Upper lobe of left lung (tissue), 6 donors: Measurements from ENCODE around the gene UNC45B. TPM values are rescaled to one million over a fixed set of nuclear protein-coding genes. Genes with fewer than 3 reads are reported as not detected.
"Not testable (repeated sequence)": the region's sequence is repeated elsewhere in the genome, so short reads cannot be mapped to it uniquely, and the experiment has no call there.

Experiments used
- ATAC-seq, 2 donors: fragments of 200-7000 bp; cut with Tn5 transposase; one replicate each; pipeline ENCODE4 v1.9.1; 2022; ENCODE audit warnings: mild to moderate bottlenecking in 2 of 2, moderate library complexity in 2 of 2; ENCODE audit not compliant: low FRiP score in 2 of 2
- DNase-seq, 2 donors: peaks; one replicate each; pipeline ENCODE4 v3.0.0-alpha.2; 2019 to 2020
- H3K27ac ChIP-seq, 4 donors: fragments of 200-600 bp; sonication (generic); one replicate each; pipeline ENCODE4 v1.5.1; 2016 to 2019
- H3K27me3 ChIP-seq, 4 donors: fragments of 200-600 bp; sonication (generic); one replicate each; pipeline ENCODE4 v1.5.1; 2017 to 2019
- H3K36me3 ChIP-seq, 4 donors: fragments of 200-600 bp; sonication (generic); one replicate each; pipeline ENCODE4 v1.5.1; 2016 to 2019
- H3K4me1 ChIP-seq, 4 donors: fragments of 200-600 bp; sonication (generic); one replicate each; pipeline ENCODE4 v1.5.1; 2018 to 2019
- H3K4me3 ChIP-seq, 4 donors: fragments of 200-600 bp; sonication (generic); one replicate each; pipeline ENCODE4 v1.5.1; 2017 to 2019; ENCODE audit warnings: mild to moderate bottlenecking in 2 of 4, moderate library complexity in 1 of 4
- H3K9me3 ChIP-seq, 4 donors: fragments of 200-600 bp; sonication (generic); one replicate each; pipeline ENCODE4 v1.5.1; 2018 to 2019
- CTCF ChIP-seq, 6 experiments: fragments of 450-650 bp in 4 of 6; fragments of 200-600 bp in 2 of 6; sonication (generic) in 2 of 6; IDR thresholded peaks; one replicate each; pipeline ENCODE4 v1.5.1; 2016 to 2019; ENCODE audit warnings: antibody characterized with exemption in 6 of 6
- EP300 ChIP-seq, 4 donors: sonication (generic); formaldehyde crosslinking; IDR thresholded peaks; one replicate each; pipeline ENCODE4 v1.5.1; 2017; ENCODE audit warnings: antibody characterized with exemption in 4 of 4, control low read depth in 2 of 4
- POLR2A ChIP-seq, 4 donors: fragments of 450-650 bp; IDR thresholded peaks; one replicate each; pipeline ENCODE4 v1.5.1; 2016 to 2017; ENCODE audit warnings: antibody characterized with exemption in 4 of 4, mild to moderate bottlenecking in 2 of 4
- POLR2AphosphoS5 ChIP-seq, 2 donors: sonication (generic); formaldehyde crosslinking; IDR thresholded peaks; one replicate each; pipeline ENCODE4 v1.5.1; 2017; ENCODE audit warnings: antibody characterized with exemption in 2 of 2
- whole genome bisulfite sequencing, 2 donors: methylation state at CpG; one replicate each; pipeline ENCODE4 v1.1.5; 2017 to 2018; 5-methylcytosine and 5-hydroxymethylcytosine counted together
- total RNA-seq, 6 donors: library from RNA; depleted of rRNA in 4 of 6; stranded (reverse); fragments of >200 nt in 4 of 6; gene quantifications; one replicate each; pipeline versions ENCODE4 v1.1.0 to v1.2.1, GENCODE V29; 2016 to 2021
- donor health status: DM: no; HTN: no; CAD: no; lungs with moderate emphysema.
- donor health status: DM: no; HTN: yes; CAD: no; lungs with severe emphysema.

UNC45B gene
- total RNA-seq, 6 donors from 2014 or later, result 0.10 to 0.61 (median 0.20) TPM; not detected in 2

- H3K36me3 ChIP-seq, result no peaks in the 10 kb centered on the region
- ATAC-seq (no peak), DNase-seq (no peak)
- no peaks in the 10 kb centered on the region for H3K9me3 ChIP-seq
- no peaks in the 10 kb centered on the region for H3K4me1 ChIP-seq
- TF ChIP-seq POLR2A (IDR thresholded peaks at IDR 0.05), result no peak
- TF ChIP-seq CTCF (IDR thresholded peaks at IDR 0.05), result no peak
- no peak for TF ChIP-seq EP300 (IDR thresholded peaks at IDR 0.05)
- no peak for TF ChIP-seq POLR2AphosphoS5 (IDR thresholded peaks at IDR 0.05)
- H3K27ac ChIP-seq, result no peak overlapping the region
- H3K4me3 ChIP-seq, result no peak overlapping the region
- 86 to 87% methylated on average over 1 of the region's 1 CpG for WGBS, 2 donors
- no peaks in the 10 kb centered on the region for H3K27me3 ChIP-seq
Measured at GRCh38 chr17:35229638-35230037, 82.0 kb downstream of the UNC45B start.

DNA sequence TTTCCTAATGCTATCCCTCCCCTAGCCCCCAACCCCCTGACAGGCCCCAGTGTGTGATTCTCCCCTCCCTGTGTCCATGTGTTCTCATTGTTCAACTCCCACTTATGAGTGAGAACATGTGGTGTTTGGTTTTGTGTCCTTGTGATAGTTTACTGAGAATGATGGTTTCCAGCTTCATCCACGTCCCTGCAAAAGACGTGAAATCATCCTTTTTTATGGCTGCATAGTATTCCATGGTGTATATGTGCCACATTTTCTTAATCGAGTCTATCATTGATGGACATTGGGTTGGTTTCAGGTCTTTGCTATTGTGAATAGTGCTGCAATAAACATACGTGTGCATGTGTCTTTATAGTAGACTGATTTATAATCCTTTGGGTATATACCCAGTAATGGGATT is 86.7 kb downstream of the UNC45B start:
- not testable (repeated sequence) for H3K4me1 ChIP-seq, ATAC-seq, H3K27me3 ChIP-seq, H3K9me3 ChIP-seq, DNase-seq, H3K27ac ChIP-seq, H3K36me3 ChIP-seq, H3K4me3 ChIP-seq
- whole genome bisulfite sequencing, 2 donors, result 90 to 92% methylated on average over 4 of the region's 4 CpGs

- DNase-seq (no peak), ATAC-seq (no peak)
- Histone ChIP-seq H3K27ac (no peak overlapping the region), H3K4me1 (no peaks in the 10 kb centered on the region), H3K4me3 (no peak overlapping the region), H3K27me3 (no peaks in the 10 kb centered on the region), H3K36me3 (no peaks in the 10 kb centered on the region), H3K9me3 (no peaks in the 10 kb centered on the region)
- WGBS, 2 donors, result 83 to 93% methylated on average over 3 of the region's 3 CpGs
- TF ChIP-seq POLR2A (IDR thresholded peaks at IDR 0.05), result no peak
- no peak for TF ChIP-seq EP300 (IDR thresholded peaks at IDR 0.05)
- TF ChIP-seq POLR2AphosphoS5 (IDR thresholded peaks at IDR 0.05), result no peak
- TF ChIP-seq CTCF (IDR thresholded peaks at IDR 0.05), result no peak
Measured at GRCh38 chr17:35235289-35235688, 87.7 kb downstream of the UNC45B start.

DNA sequence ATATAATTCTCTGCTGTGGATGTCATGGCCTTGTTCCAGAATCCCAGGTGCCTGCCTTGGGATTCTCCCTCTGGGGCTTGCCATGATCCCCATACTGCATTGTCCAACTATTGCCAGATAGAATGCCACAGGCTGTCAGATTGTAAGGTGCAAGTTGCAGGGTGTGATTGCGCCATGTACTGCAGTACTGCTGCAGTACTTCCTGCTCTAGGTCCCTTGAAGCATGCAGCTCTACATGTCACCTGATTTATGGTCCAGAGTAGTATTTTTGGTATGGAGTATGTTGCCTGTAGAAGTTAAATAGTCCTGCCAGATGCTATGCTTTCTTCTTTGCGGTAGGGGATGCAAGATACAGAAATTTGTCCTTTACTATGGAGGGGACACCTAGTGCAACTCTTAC is 88.3 kb downstream of the UNC45B start:
- Histone ChIP-seq H3K27ac (no peak overlapping the region), H3K4me3 (no peak overlapping the region), H3K4me1 (no peaks in the 10 kb centered on the region), H3K27me3 (no peaks in the 10 kb centered on the region), H3K9me3 (no peaks in the 10 kb centered on the region), H3K36me3 (no peaks in the 10 kb centered on the region)
- DNase-seq (no peak), ATAC-seq (no peak)
- TF ChIP-seq POLR2A (IDR thresholded peaks at IDR 0.05) (no peak), EP300 (IDR thresholded peaks at IDR 0.05) (no peak), CTCF (IDR thresholded peaks at IDR 0.05) (no peak), POLR2AphosphoS5 (IDR thresholded peaks at IDR 0.05) (no peak)
- WGBS, 2 donors, result 49 to 92% methylated on average over 1 to 2 of the region's 2 CpGs

DNA sequence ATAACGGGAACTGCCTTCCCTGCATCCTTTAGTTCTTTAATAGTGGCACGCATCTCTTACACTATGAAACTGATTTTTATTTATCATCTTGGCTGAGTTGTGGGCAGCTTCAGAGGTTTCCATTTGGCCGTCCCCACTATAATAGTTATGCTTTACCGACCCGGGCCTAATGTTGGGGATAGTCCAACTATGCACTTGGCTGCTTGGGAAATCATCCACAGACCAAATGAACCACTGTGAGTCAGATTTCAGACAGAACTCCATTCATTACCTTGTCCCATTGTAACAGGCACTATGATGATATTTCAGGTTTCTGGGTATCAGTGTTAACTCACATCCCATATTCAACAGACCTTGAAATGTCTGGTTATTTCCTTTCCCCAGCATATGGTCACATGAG is 89.2 kb downstream of the UNC45B start:
- TF ChIP-seq CTCF (IDR thresholded peaks at IDR 0.05) (no peak), POLR2A (IDR thresholded peaks at IDR 0.05) (no peak), POLR2AphosphoS5 (IDR thresholded peaks at IDR 0.05) (no peak), EP300 (IDR thresholded peaks at IDR 0.05) (no peak)
- Histone ChIP-seq H3K27ac (no peak overlapping the region), H3K27me3 (no peaks in the 10 kb centered on the region), H3K36me3 (no peaks in the 10 kb centered on the region), H3K9me3 (no peaks in the 10 kb centered on the region), H3K4me3 (no peak overlapping the region), H3K4me1 (peaks cover 4 to 7% (median 6%) of the 10 kb centered on the region in 4 donors)
- DNase-seq (no peak), ATAC-seq (no peak)
- WGBS, 2 donors, result 77 to 93% methylated on average over 5 of the region's 5 CpGs
